Measurements from ENCODE around the gene HPN.
A peak's percentile ranks its signal among the peaks of the same experiment; 100 is the strongest.
"Not testable (repeated sequence)": the region's sequence is repeated elsewhere in the genome, so short reads cannot be mapped to it uniquely, and the experiment has no call there.

The HPN gene

GRCh38 chr19:35044317-35045117 is 3.0 kb downstream of the HPN start:
- peak; percentile 9 for DNase-seq

DNA sequence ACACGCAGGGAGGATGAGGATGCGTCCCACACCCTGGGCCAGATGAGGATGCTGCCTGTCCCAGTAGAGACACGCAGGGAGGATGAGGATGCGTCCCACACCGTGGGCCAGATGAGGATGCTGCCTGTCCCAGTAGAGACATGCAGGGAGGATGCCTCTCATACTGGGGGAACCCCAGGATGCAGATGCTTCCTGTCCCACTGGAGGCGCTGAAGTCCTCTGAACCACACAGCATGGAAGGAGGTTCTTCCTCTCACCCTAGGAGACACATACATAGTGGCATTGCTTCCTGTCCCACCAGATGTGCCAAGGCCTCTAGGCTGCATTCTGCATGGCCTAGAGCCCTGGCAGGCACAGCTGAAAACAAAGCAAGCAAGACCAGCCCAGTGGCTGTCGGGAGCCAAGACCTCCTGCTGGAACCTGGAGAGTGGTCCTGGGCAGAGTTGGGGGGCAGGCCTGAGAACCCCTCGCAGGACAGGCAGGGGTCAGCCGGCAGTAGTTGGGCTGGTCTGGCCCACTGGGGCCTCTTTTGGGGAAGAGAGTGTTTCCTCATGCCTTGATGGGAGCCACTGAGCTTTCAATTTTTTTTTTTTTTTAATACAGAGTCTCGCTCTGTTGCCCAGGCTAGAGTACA is 4.3 kb downstream of the HPN start:
- DNase-seq: no peak

- no peak for DNase-seq
Observed at GRCh38 chr19:35046461-35046860, 4.9 kb downstream of the HPN start.

GRCh38 chr19:35048911-35049411 is 7.4 kb downstream of the HPN start:
- DNase-seq: no peak

DNA sequence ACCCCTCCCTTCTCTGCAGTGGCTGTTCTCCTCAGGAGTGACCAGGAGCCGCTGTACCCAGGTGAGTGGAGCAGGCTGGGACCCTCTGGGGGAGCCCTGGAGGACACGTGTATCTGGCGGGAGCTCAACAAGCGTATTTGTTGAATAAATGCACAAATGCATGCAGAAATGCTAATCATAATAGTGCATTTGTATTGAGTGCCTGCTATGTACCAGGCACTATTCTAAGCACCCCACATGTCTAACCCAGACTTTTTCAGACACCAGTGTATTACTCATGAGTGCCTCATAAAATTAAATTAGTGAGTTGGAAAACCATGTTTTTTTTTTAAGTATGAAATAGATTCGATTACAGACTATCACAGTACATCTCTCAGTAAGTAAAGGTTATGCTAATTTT is 7.9 kb downstream of the HPN start:
- DNase-seq: no peak

DNA sequence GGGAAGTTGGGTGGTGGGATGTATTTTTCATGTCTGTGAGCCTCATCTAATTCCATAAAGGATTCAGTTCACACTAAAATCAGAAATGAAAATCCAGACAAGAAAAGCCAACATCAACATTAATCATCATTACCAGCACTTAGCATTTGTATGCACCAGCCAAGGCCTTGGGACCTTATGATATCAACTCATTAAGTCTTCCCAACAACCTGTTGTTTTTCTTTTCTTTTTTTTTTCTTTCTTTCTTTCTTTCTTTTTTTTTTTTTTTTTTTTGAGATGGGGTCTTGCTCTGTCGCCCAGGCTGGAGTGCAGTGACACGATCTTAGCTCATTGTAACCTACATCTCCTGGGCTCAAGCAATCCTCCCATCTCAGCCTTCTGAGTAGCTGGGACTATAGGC is 9.1 kb downstream of the HPN start:
- DNase-seq: not testable (repeated sequence)

- DNase-seq: not testable (repeated sequence)
Observed at GRCh38 chr19:35051268-35051667, 9.7 kb downstream of the HPN start.

DNA sequence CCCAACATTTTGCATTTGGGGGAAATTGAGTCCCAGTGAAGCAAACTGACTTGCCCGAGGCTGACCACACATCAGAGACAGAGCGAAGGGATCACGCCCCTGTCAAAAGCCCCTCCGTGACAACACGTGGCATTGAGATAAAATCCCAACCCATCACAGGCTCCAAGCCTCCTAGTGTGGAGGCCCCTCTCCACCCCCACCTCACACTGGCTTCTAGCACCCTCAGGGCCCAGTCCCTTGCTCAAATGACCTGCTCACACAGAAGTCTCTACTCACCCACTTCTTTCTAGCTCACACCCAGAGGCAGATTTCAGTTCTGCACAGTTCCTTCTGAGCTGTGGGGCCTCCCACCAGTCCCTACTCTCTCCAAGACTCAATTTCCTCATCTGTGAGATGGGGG is 10.3 kb downstream of the HPN start:
- DNase-seq: no peak

DNA sequence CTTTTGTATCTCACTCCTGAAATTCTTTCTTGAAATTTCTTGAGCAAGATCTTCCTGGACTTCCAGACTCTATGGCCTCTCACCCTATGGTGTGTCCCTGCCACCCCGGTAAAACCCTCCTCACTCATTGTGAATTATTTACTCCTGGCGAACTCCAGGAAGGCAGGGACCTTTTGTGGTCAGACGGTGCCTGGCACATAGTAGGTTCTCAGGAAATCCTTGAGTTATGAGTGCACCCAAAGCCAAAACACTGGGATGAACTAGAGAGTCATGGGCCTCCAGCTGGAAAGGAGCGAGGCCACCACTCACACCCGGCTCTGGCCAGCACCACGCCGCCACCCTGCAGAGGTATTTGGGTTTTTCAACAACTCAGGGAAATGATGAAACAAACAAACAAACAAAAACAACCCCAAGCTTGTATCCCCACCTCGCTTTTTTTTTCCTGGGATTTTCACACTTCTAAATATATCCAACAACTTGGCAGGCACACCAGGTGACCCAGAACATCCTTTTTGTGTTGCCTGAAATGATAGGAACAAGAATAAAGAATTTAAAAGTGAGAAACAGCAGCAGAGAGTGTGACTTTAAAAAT is 11.2 kb downstream of the HPN start:
- no peak for DNase-seq

GRCh38 chr19:35053667-35054293 is 12.3 kb downstream of the HPN start:
- DNase-seq: no peak

DNA sequence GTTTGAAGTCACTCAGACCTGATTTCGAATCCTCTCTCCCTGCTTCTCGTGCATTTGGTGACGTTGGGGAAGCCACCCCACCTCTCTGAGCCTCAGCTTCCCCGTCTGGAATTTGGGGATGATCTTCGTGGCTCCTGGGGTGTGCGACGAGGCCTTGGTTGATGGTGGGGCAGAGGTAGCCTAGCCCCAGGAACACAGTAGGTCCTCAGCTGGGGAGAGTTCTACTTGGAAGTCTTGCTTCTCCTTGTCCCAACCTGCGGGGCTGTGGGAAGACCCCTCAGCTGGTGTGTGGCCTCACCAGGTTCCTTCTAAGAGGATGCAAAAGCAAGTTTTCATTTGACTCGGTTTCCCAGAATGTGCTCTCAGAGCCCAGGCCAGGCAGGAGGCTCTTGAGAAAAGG is 13.1 kb downstream of the HPN start:
- DNase-seq: no peak

DNA sequence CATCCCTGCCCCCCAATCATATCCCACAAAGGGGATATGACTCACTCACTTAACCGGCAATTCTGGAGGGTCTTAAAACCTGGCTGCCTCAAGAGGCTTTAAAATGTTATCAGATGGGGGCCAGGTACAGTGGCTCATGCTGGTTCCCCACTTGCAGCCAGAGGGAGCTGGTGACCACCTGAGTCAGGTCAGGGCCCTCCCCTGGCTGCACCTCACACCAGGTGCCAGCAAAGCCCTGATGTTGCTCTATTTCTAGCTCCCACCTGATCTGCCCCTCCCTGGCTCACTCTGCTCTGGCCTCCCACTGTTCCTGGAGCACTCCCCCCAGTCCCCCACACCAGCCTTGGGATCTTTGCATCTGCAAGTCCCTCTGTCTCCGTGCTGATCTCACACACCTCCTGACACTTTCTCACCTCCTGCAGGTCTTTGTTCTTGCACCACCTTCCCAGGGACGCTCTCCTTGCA is 14.2 kb downstream of the HPN start:
- DNase-seq: peak; percentile 34

DNA sequence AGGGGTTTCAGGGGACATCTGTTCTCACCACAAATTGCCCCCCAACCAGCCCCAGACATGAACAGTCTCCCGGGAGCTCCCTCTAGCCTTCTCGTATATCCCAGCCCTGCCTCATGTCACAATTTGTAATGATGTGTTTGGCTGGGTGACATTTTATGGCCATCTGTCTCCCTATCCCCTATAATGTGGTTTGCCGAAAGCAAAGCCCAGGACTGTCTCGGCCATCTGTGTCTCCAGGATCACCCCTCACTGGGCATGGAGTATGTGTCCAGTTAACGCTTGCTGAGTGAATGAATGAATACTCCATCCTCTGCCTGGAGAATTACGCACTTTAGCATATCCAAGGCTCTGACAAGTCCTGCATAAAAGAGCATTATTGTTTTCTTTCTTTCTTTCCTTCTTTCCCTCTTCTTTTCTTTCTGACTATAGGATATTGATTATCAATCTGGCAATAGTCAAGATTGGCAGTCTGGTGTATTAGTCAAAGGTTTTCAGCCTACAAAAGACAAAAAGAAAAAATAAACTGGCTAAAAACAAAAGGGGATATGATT is 15.1 kb downstream of the HPN start:
- DNase-seq: no peak

DNA sequence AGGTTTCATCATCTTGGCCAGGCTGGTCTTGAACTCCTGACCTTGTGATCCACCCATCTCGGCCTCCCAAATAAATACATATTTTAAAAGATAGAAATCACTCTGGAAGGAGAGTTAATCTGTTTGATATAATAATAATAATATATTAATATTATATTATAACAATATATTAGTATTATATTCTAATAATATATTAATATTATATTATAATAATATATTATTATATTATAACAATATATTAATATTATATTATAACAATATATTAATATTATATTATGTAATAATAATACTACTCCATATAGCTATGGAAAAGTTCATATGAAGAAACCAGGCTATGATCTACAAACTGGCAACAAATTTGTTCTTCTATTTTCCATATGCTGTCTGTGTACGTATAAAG is 16.8 kb downstream of the HPN start:
- no peak for DNase-seq

GRCh38 chr19:35059006-35059798 is 17.7 kb downstream of the HPN start:
- DNase-seq: no peak

- DNase-seq: no peak
Observed at GRCh38 chr19:35059799-35060091, 18.2 kb downstream of the HPN start.

DNA sequence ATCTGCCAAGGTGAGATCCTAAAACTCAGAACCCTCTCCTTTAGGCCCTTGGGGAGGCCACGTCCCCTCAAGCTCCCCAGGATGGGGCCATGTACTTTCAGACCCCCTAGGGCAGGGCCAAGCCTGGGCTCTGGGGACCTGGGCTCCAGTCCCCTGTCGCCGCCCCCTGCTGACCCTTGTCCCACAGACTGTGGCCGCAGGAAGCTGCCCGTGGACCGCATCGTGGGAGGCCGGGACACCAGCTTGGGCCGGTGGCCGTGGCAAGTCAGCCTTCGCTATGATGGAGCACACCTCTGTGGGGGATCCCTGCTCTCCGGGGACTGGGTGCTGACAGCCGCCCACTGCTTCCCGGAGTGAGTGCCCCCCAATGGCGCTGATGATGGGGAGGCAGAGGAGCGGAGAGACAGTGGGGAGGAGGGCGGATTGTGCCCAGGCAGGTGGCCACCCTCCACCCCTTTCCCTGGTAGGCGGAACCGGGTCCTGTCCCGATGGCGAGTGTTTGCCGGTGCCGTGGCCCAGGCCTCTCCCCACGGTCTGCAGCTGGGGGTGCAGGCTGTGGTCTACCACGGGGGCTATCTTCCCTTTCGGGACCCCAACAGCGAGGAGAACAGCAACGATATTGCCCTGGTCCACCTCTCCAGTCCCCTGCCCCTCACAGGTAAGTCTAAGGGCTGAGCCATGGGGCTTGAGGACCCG is 18.8 kb downstream of the HPN start:
- DNase-seq: no peak

GRCh38 chr19:35061583-35062373 is 20.3 kb downstream of the HPN start:
- DNase-seq: no peak

DNA sequence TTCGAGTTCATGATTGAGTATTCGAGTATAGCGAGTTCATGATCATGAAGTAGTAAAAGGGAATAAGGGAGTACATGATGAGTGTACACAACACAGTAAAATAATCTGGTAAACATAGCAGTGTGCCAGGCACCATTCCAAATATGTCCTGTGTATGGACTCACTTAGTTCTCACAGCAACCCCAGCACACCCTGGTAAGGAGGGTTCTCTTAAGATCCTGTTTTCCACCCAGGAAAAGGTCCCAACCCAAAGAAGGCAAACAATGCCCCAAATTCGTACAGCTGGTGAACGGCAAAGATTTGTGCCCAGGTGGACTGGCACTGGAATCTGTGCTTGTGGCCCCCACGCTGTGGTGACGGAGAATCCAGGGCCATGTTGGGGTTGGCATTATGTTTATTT is 21.4 kb downstream of the HPN start:
- no peak for DNase-seq

DNA sequence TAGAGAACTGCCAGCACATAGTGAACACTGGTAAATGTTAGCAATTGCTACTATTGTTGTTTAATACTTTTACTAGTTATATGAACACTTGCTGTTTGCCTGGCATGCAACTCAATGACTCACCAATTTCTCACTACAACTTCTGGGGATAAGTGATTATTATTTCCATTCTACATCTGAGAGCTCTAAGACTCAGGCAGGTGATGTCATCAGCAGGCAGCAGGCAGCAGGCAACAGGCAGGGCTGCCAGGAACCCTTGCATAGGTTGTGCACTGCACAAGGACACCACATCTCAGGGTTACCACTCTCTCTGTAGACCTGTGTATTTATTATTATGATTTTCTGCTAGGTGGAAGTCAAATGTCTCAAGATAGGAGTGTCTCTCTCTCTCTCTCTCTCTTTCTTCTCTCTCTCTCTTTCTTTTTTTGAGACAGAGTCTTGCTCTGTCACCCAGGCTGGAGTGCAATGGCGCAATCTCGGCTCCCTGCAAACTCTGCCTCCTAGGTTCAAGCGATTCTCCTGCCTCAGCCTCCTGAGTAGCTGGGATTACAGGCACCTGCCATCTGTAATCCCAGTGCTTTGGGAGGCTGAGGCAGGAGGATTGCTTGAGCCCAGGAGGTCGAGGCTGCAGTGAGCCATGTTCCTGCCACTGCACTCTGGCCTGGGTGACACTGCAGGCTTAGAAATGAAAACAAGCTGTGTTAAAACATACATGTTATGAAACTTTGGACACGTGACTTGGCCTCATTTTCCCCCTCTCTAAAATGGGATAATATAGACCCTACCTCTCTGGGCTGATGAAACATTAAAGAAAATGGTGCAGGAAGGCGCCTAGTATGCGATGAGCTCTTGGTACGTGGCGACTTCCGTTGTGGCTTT is 22.7 kb downstream of the HPN start:
- no peak for DNase-seq

All from DMS79 treated with DMSO at 0.1 percent for 48 hours (cell line).